Cardiac muscle cell (in vitro differentiated cells and primary cell): Measurements from ENCODE around the gene AIFM1. TPM values are rescaled to one million over a fixed set of nuclear protein-coding genes. Genes with fewer than 3 reads are reported as not detected.

ENCODE experiments used
- DNase-seq, 2 donors: peaks; one replicate each; pipeline versions ENCODE4 v3.0.0 to v3.0.0-alpha.2; 2010 to 2017; ENCODE audit warnings: low read depth in 1 of 2, low spot score in 1 of 2
- H3K27ac ChIP-seq: fragments of 200-600 bp; sonication (generic); 2 replicates; pipeline ENCODE4 v1.5.1; 2016
- H3K27me3 ChIP-seq: fragments of 200-600 bp; sonication (generic); 2 replicates; pipeline ENCODE4 v1.6.0; 2016; ENCODE audit warnings: control low read depth
- H3K36me3 ChIP-seq: fragments of 200-600 bp; sonication (generic); 2 replicates; pipeline ENCODE4 v1.5.1; 2016; ENCODE audit warnings: control low read depth
- H3K4me1 ChIP-seq: fragments of 200-600 bp; sonication (generic); 2 replicates; pipeline ENCODE4 v1.8.1; 2017; ENCODE audit warnings: low read depth, mild to moderate bottlenecking, mixed run types
- H3K4me3 ChIP-seq: fragments of 200-600 bp; sonication (generic); 2 replicates; pipeline ENCODE4 v1.5.1; 2016; ENCODE audit warnings: mild to moderate bottlenecking
- H3K9me3 ChIP-seq: fragments of 200-600 bp; sonication (generic); 2 replicates; pipeline ENCODE4 v1.5.1; 2017; ENCODE audit warnings: low read depth, mild to moderate bottlenecking, control low read depth
- polyA plus RNA-seq: library from polyadenylated mRNA; unstranded; fragments of >200 nt; fragmentation: Nextera tagmentation; extraction: Ambion mirVana; gene quantifications from 2 replicates; pipeline ENCODE4 v1.2.1, GENCODE V29; 2016
- total RNA-seq: library from RNA; depleted of rRNA; stranded (reverse); fragments of >200 nt; gene quantifications from 2 replicates; pipeline ENCODE4 v1.2.3, GENCODE V29; 2016
- TF ChIP-seq, protein P1 (sequence below): IDR thresholded peaks from 2 replicates; pipeline ENCODE4 v1.5.1; 2012; ENCODE audit warnings: low read depth, mild to moderate bottlenecking, low read length

Gene AIFM1
- total and polyA plus RNA-seq, 2 experiments from 2014 or later, result 53.6 to 184 TPM

DNA sequence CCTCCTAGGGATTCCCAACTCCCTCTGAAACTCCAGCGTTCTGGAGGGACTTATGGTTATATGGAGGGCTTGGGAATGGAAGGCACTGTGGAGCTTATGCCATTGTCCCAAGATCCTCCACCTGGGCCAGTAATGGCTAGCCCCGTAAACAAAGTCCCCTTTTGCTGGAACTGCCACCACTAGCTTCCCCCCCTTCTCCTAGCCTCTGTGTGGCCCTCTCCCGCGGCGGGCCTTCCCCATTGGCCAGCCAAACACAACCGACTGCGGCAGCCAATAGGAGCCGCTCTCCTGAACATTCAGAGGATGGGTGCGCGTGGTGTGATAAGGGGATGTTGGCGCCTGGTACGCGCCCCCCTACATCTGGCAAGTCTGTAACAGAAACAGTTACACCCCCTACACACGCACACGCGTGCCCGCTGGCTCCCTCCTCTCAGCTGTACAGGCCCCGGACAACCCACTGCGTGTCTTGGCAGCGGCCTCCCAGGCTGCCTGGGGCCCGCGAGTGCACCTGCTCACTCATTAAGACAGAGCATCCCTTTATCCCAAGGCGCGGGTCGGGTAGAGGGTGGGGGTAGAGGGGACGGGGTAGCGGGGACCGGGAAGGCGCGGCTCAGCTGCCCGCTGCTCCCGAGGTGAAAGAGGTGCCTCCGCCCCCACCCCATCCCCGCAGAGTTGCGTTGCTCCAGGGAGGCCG lies 5.3 kb upstream of the AIFM1 start:
- Histone ChIP-seq H3K4me3 (peak overlapping the region; percentile 35), H3K27ac (no peak overlapping the region), H3K36me3 (no peaks in the 10 kb centered on the region), H3K27me3 (no peaks in the 10 kb centered on the region), H3K4me1 (peaks cover 8% of the 10 kb centered on the region), H3K9me3 (no peaks in the 10 kb centered on the region)
- peak in 1 of 2 donors; percentile 49 for DNase-seq
- TF ChIP-seq, protein P1, sequence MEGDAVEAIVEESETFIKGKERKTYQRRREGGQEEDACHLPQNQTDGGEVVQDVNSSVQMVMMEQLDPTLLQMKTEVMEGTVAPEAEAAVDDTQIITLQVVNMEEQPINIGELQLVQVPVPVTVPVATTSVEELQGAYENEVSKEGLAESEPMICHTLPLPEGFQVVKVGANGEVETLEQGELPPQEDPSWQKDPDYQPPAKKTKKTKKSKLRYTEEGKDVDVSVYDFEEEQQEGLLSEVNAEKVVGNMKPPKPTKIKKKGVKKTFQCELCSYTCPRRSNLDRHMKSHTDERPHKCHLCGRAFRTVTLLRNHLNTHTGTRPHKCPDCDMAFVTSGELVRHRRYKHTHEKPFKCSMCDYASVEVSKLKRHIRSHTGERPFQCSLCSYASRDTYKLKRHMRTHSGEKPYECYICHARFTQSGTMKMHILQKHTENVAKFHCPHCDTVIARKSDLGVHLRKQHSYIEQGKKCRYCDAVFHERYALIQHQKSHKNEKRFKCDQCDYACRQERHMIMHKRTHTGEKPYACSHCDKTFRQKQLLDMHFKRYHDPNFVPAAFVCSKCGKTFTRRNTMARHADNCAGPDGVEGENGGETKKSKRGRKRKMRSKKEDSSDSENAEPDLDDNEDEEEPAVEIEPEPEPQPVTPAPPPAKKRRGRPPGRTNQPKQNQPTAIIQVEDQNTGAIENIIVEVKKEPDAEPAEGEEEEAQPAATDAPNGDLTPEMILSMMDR, result no peak

DNA sequence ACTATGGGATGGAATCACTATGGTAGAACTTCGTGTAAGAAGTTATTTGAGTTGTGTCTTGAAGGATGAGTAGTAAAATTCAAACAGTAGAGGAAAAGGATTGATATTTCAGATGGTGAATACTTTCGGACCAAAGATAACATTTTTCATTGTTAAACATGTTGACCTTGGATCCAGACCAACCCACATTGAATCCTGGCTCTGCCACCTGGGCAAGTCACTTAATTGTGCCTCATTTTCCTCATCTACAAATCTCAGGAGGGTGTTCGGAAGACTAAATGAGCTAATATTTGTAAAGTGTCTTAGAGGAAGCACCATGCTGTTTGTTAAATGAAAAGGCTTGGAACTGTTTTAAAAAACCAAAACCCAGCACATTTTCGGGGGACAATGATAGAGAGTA lies 1.4 kb upstream of the AIFM1 start:
- Histone ChIP-seq H3K36me3 (no peaks in the 10 kb centered on the region), H3K4me1 (no peaks in the 10 kb centered on the region), H3K27me3 (no peaks in the 10 kb centered on the region), H3K4me3 (peak overlapping the region; percentile 52), H3K9me3 (no peaks in the 10 kb centered on the region), H3K27ac (no peak overlapping the region)
- DNase-seq, result no peak
- TF ChIP-seq, protein P1, result no peak

DNA sequence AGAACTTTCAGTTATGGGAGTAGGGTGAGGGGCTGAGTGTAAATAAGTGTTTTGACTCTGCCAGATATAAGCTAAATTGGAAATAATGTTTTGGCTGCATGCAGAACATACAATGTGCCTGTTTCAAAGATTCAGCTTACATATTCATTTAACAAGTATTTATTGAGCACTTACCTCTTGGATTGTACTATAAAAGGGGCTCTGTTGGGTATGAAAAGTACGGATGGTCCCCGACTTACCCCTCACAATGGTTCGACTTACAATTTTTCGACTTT lies 799 bp upstream of the AIFM1 start:
- Histone ChIP-seq H3K27me3 (no peaks in the 10 kb centered on the region), H3K9me3 (no peaks in the 10 kb centered on the region), H3K4me3 (peak overlapping the region; percentile 52), H3K27ac (peak overlapping the region; percentile 91), H3K4me1 (no peaks in the 10 kb centered on the region), H3K36me3 (no peaks in the 10 kb centered on the region)
- no peak for DNase-seq
- TF ChIP-seq, protein P1, result no peak

DNA sequence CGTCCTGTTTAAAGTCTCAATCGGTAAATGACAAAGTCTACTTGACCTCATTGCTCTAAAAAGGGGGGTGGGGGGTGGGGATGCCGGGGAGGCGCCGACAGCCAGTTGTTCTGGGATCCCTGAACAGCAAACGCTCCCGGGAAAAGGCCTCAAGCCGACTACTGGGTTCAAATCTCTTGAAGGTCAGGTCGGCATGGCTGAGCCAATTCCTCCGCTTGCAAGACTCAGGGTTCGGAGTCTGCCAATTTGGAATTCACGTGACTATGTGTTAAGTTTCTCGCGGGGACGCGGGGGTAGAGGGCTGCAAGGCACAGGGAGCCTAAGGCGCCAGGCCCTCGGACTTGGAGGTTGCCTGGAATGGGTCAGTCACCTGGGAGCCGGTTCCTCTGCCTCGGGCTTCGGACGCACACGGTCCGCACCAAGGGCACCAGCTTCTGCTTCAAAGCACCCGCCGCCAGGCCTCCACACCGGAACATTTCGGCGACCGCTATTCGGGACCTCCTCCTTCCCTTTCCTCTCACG lies 399 bp downstream of the AIFM1 start:
- H3K27me3 ChIP-seq, result no peaks in the 10 kb centered on the region
- TF ChIP-seq, protein P1, result no peak
- H3K9me3 ChIP-seq, result no peaks in the 10 kb centered on the region
- peak in 1 of 2 donors; percentile 61 for DNase-seq
- H3K4me1 ChIP-seq, result no peaks in the 10 kb centered on the region
- H3K4me3 ChIP-seq, result peak overlapping the region; percentile 52
- H3K27ac ChIP-seq, result peak overlapping the region; percentile 91
- H3K36me3 ChIP-seq, result no peaks in the 10 kb centered on the region

DNA sequence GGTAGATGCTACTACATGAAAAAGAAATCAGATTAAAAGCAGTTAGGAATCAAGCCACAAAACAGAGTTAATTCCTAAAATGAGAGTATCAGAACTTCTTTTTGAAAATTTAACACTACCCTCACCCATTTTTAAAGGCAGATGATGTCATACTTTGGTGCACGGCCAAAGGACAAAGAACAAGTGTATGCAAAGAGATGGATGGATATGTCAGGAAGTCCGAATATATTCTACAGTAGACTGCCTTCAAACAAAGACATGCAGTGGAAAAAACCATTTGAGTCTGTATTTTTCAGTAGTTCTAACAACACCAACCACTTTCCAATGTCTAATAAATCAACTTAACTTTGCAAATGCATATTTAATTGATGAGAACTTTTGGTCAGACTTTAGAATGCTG lies 2.2 kb downstream of the AIFM1 start:
- no peak overlapping the region for H3K27ac ChIP-seq
- no peak overlapping the region for H3K4me3 ChIP-seq
- H3K36me3 ChIP-seq, result no peaks in the 10 kb centered on the region
- TF ChIP-seq, protein P1, result no peak
- no peaks in the 10 kb centered on the region for H3K27me3 ChIP-seq
- no peaks in the 10 kb centered on the region for H3K4me1 ChIP-seq
- DNase-seq, result no peak
- H3K9me3 ChIP-seq, result no peaks in the 10 kb centered on the region
